Uterus (tissue), 2 donors: ENCODE data around the gene AUH.

ENCODE experiments used
- POLR2A ChIP-seq, 2 donors: fragments of 450-650 bp; IDR thresholded peaks; one replicate each; pipeline ENCODE4 v1.6.1; 2016; ENCODE audit warnings: antibody characterized with exemption in 2 of 2, mild to moderate bottlenecking in 1 of 2, moderate library complexity in 1 of 2
- TF ChIP-seq, protein P1 (sequence below), 4 experiments: fragments of 200-600 bp in 2 of 4; fragments of 450-650 bp in 2 of 4; sonication (generic) in 2 of 4; IDR thresholded peaks; one replicate each; pipeline ENCODE4 v1.5.1; 2016 to 2019; ENCODE audit warnings: antibody characterized with exemption in 4 of 4, mild to moderate bottlenecking in 2 of 4, moderate library complexity in 1 of 4

DNA sequence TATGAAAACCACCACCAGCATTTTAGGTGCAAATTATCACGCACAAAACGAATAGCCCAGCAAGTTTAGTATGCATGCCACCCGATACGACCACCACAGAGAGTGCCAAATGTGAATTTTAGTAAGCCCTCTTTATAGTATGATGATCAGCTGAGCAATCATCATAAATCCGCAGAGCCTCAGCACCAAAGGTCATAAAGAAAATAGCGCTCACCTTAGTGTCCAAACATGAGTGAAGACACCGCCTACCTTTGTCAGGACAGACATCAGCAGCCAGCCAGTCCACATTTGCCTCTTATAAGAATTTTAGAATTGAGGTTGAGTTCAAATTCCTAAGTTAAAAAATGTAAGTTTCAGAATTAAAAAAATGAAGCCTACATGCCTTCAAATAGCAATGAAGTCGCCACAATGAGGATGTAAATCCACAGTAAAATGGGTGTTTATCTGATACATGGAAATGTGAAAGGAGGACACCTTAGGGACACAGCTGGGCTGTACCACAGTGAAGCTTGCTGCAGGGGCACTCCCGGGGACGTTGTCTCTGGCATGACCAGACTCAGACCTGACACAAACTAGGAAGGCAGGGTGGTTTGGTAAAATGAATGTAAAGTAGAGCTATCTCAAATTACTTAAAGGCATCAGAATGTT lies 149.0 kb downstream of the AUH start:
- TF ChIP-seq, protein P1, sequence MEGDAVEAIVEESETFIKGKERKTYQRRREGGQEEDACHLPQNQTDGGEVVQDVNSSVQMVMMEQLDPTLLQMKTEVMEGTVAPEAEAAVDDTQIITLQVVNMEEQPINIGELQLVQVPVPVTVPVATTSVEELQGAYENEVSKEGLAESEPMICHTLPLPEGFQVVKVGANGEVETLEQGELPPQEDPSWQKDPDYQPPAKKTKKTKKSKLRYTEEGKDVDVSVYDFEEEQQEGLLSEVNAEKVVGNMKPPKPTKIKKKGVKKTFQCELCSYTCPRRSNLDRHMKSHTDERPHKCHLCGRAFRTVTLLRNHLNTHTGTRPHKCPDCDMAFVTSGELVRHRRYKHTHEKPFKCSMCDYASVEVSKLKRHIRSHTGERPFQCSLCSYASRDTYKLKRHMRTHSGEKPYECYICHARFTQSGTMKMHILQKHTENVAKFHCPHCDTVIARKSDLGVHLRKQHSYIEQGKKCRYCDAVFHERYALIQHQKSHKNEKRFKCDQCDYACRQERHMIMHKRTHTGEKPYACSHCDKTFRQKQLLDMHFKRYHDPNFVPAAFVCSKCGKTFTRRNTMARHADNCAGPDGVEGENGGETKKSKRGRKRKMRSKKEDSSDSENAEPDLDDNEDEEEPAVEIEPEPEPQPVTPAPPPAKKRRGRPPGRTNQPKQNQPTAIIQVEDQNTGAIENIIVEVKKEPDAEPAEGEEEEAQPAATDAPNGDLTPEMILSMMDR (IDR thresholded peaks at IDR 0.05) = no peak
- no peak for TF ChIP-seq POLR2A (IDR thresholded peaks at IDR 0.05)
